Neutrophil (primary cell): Measurements from ENCODE around the gene COL15A1.
A peak's percentile ranks its signal among the peaks of the same experiment; 100 is the strongest.

Experiments
- H3K27ac ChIP-seq: fragments of 200-600 bp; sonication (generic); 2 replicates; pipeline ENCODE4 v1.5.1; 2016; ENCODE audit warnings: mild to moderate bottlenecking, moderate library complexity
- H3K27me3 ChIP-seq: fragments of 200-600 bp; sonication (generic); 2 replicates; pipeline ENCODE4 v1.6.0; 2016; ENCODE audit warnings: mild to moderate bottlenecking
- H3K36me3 ChIP-seq: fragments of 200-600 bp; sonication (generic); 2 replicates; pipeline ENCODE4 v1.5.1; 2017
- H3K4me1 ChIP-seq, 2 experiments: fragments of 200-600 bp in 1 of 2; sonication (generic) in 1 of 2; 1 replicate in 1 of 2; 2 replicates in 1 of 2; pipeline versions ENCODE4 v1.5.1 to v1.6.1; 2013 to 2016; ENCODE audit warnings: low read depth in 1 of 2, low read length in 1 of 2, mild to moderate bottlenecking in 1 of 2, moderate library complexity in 1 of 2; ENCODE audit not compliant: control insufficient read depth in 1 of 2, insufficient read depth in 1 of 2
- H3K4me3 ChIP-seq, 2 experiments: fragments of 200-600 bp in 1 of 2; sonication (generic) in 1 of 2; 1 replicate in 1 of 2; 2 replicates in 1 of 2; pipeline ENCODE4 v1.5.1; 2013 to 2016; ENCODE audit warnings: low read depth in 1 of 2, low read length in 1 of 2, mild to moderate bottlenecking in 1 of 2, moderate library complexity in 1 of 2
- H3K9me3 ChIP-seq: fragments of 200-600 bp; sonication (generic); 2 replicates; pipeline ENCODE4 v1.5.1; 2016
- TF ChIP-seq, protein P1 (sequence below): fragments of 200-600 bp; sonication (generic); IDR thresholded peaks from 2 replicates; pipeline ENCODE4 v1.5.1; 2016; ENCODE audit warnings: antibody characterized with exemption

The COL15A1 gene

GRCh38 chr9:99103901-99104458 lies 160.3 kb downstream of the COL15A1 start:
- Histone ChIP-seq H3K27ac (peak overlapping the region; percentile 94), H3K36me3 (no peaks in the 10 kb centered on the region), H3K4me1 (peaks cover 41% of the 10 kb centered on the region in 2 experiments), H3K27me3 (peaks cover 3% of the 10 kb centered on the region), H3K4me3 (peak overlapping the region; percentile 76 to 89), H3K9me3 (no peaks in the 10 kb centered on the region)
- TF ChIP-seq, protein P1, sequence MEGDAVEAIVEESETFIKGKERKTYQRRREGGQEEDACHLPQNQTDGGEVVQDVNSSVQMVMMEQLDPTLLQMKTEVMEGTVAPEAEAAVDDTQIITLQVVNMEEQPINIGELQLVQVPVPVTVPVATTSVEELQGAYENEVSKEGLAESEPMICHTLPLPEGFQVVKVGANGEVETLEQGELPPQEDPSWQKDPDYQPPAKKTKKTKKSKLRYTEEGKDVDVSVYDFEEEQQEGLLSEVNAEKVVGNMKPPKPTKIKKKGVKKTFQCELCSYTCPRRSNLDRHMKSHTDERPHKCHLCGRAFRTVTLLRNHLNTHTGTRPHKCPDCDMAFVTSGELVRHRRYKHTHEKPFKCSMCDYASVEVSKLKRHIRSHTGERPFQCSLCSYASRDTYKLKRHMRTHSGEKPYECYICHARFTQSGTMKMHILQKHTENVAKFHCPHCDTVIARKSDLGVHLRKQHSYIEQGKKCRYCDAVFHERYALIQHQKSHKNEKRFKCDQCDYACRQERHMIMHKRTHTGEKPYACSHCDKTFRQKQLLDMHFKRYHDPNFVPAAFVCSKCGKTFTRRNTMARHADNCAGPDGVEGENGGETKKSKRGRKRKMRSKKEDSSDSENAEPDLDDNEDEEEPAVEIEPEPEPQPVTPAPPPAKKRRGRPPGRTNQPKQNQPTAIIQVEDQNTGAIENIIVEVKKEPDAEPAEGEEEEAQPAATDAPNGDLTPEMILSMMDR: no peak

- Histone ChIP-seq H3K4me1 (peaks cover 47 to 48% of the 10 kb centered on the region in 2 experiments), H3K36me3 (no peaks in the 10 kb centered on the region), H3K4me3 (peak within 1 kb of the TSS; percentile 76 to 89), H3K27ac (peak within 1 kb of the TSS; percentile 94), H3K9me3 (no peaks in the 10 kb centered on the region), H3K27me3 (no peaks in the 10 kb centered on the region)
- TF ChIP-seq, protein P1: peak; percentile 46
Observed at GRCh38 chr9:99104459-99105151, 160.9 kb downstream of the COL15A1 start, which contains the start of gene TGFBR1. Gene TGFBR1, plus strand, starts transcription at chr9:99105113. Its CDS starts 93 bp downstream, at chr9:99105206.

GRCh38 chr9:99105152-99106043 lies 161.7 kb downstream of the COL15A1 start:
- no peaks in the 10 kb centered on the region for H3K9me3 ChIP-seq
- peaks cover 55 to 56% of the 10 kb centered on the region in 2 experiments for H3K4me1 ChIP-seq
- no peaks in the 10 kb centered on the region for H3K27me3 ChIP-seq
- TF ChIP-seq, protein P1: peak; percentile 42
- H3K4me3 ChIP-seq: peak overlapping the region; percentile 76 to 77
- H3K27ac ChIP-seq: peak overlapping the region; percentile 94
- H3K36me3 ChIP-seq: no peaks in the 10 kb centered on the region

GRCh38 chr9:99106044-99106375 lies 162.3 kb downstream of the COL15A1 start:
- peak overlapping the region; percentile 76 to 77 for H3K4me3 ChIP-seq
- peaks cover 61 to 62% of the 10 kb centered on the region in 2 experiments for H3K4me1 ChIP-seq
- peak overlapping the region; percentile 94 for H3K27ac ChIP-seq
- no peaks in the 10 kb centered on the region for H3K9me3 ChIP-seq
- TF ChIP-seq, protein P1: no peak
- H3K36me3 ChIP-seq: no peaks in the 10 kb centered on the region
- no peaks in the 10 kb centered on the region for H3K27me3 ChIP-seq

GRCh38 chr9:99107421-99107820 lies 163.7 kb downstream of the COL15A1 start:
- H3K9me3 ChIP-seq: no peaks in the 10 kb centered on the region
- H3K27me3 ChIP-seq: no peaks in the 10 kb centered on the region
- peak overlapping the region; percentile 76 to 77 for H3K4me3 ChIP-seq
- peaks cover 76% of the 10 kb centered on the region in 2 experiments for H3K4me1 ChIP-seq
- TF ChIP-seq, protein P1: no peak
- H3K36me3 ChIP-seq: no peaks in the 10 kb centered on the region
- peak overlapping the region; percentile 94 for H3K27ac ChIP-seq
